Gastroesophageal sphincter (tissue), 4 donors: Measurements from ENCODE around the gene SELENOS. TPM values are rescaled to one million over a fixed set of nuclear protein-coding genes. Genes with fewer than 3 reads are reported as not detected.

Experiments
- ATAC-seq: fragments of 150-250 bp; one replicate; pipeline ENCODE4 v1.9.1; 2016; ENCODE audit warnings: mild to moderate bottlenecking, moderate library complexity
- H3K27ac ChIP-seq, 4 donors: fragments of 200-600 bp; sonication (generic) in 3 of 4; 1 replicate in 3 of 4; 2 replicates in 1 of 4; pipeline ENCODE4 v1.5.1; 2016 to 2019
- H3K27me3 ChIP-seq: fragments of 200-600 bp; sonication (generic); one replicate; pipeline ENCODE4 v1.5.1; 2019
- H3K36me3 ChIP-seq, 2 donors: fragments of 200-600 bp; sonication (generic); one replicate each; pipeline ENCODE4 v1.5.1; 2019; ENCODE audit warnings: control low read depth in 1 of 2
- H3K4me1 ChIP-seq, 3 donors: fragments of 200-600 bp; sonication (generic); 1 replicate in 2 of 3; 2 replicates in 1 of 3; pipeline ENCODE4 v1.5.1; 2016 to 2019; ENCODE audit warnings: control low read depth in 2 of 3
- H3K4me3 ChIP-seq, 2 donors: fragments of 200-600 bp; sonication (generic); one replicate each; pipeline ENCODE4 v1.5.1; 2019; ENCODE audit warnings: mild to moderate bottlenecking in 1 of 2, moderate library complexity in 1 of 2
- H3K9me3 ChIP-seq, 3 donors: fragments of 200-600 bp; sonication (generic); one replicate each; pipeline ENCODE4 v1.5.1; 2017 to 2019; ENCODE audit warnings: control low read depth in 2 of 3
- EP300 ChIP-seq: sonication (generic); formaldehyde crosslinking; IDR thresholded peaks from one replicate; pipeline ENCODE4 v1.6.1; 2017; ENCODE audit warnings: antibody characterized with exemption, mild to moderate bottlenecking
- POLR2A ChIP-seq, 2 donors: fragments of 450-650 bp; IDR thresholded peaks; one replicate each; pipeline ENCODE4 v1.6.1; 2017; ENCODE audit warnings: antibody characterized with exemption in 2 of 2, mild to moderate bottlenecking in 2 of 2, moderate library complexity in 1 of 2
- POLR2AphosphoS5 ChIP-seq: sonication (generic); formaldehyde crosslinking; IDR thresholded peaks from one replicate; pipeline ENCODE4 v1.6.1; 2017; ENCODE audit warnings: antibody characterized with exemption
- WGBS, 2 donors: methylation state at CpG; one replicate each; pipeline ENCODE4 v1.1.5; 2018; ENCODE audit warnings: low coverage in 1 of 2; 5-methylcytosine and 5-hydroxymethylcytosine counted together
- total RNA-seq, 4 donors: library from RNA; depleted of rRNA; stranded (reverse); fragments of >200 nt; gene quantifications; one replicate each; pipeline ENCODE4 v1.1.0, GENCODE V29; 2016
- TF ChIP-seq, protein P1 (sequence below), 4 experiments: fragments of 200-600 bp in 2 of 4; fragments of 450-650 bp in 2 of 4; sonication (generic) in 1 of 4; IDR thresholded peaks; one replicate each; pipeline ENCODE4 v1.5.1; 2017 to 2019; ENCODE audit warnings: antibody characterized with exemption in 4 of 4, mild to moderate bottlenecking in 2 of 4, moderate library complexity in 2 of 4

Gene SELENOS
- total RNA-seq, 4 donors from 2014 or later: 56.1 to 75.5 (median 64.5) TPM

DNA sequence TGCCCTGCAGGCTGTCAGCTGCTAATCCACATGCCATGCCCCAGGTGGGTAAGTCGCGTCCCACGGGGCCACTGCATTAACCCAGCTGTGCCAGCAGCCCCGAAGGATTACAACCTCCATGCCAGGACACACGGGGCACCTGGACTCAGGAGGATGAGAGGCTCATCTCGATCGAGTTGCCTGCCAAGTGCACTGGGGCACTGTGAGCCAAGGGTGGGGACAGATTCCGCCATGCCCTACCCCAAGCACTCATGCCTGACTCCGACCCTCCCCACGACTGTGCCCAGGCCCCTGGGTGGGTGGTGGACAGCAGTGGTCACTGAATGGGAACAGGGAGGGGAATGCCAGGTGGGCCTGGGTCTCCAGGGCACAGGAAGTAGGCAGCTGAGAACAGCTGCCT, 38.5 kb upstream of the SELENOS start:
- Histone ChIP-seq H3K27ac (no peak overlapping the region), H3K4me3 (no peak overlapping the region), H3K36me3 (no peaks in the 10 kb centered on the region), H3K4me1 (no peaks in the 10 kb centered on the region), H3K9me3 (no peaks in the 10 kb centered on the region), H3K27me3 (peaks cover 14% of the 10 kb centered on the region)
- no peak for ATAC-seq
- TF ChIP-seq POLR2A (IDR thresholded peaks at IDR 0.05): no peak
- no peak for TF ChIP-seq EP300
- no peak for TF ChIP-seq POLR2AphosphoS5
- TF ChIP-seq, protein P1, sequence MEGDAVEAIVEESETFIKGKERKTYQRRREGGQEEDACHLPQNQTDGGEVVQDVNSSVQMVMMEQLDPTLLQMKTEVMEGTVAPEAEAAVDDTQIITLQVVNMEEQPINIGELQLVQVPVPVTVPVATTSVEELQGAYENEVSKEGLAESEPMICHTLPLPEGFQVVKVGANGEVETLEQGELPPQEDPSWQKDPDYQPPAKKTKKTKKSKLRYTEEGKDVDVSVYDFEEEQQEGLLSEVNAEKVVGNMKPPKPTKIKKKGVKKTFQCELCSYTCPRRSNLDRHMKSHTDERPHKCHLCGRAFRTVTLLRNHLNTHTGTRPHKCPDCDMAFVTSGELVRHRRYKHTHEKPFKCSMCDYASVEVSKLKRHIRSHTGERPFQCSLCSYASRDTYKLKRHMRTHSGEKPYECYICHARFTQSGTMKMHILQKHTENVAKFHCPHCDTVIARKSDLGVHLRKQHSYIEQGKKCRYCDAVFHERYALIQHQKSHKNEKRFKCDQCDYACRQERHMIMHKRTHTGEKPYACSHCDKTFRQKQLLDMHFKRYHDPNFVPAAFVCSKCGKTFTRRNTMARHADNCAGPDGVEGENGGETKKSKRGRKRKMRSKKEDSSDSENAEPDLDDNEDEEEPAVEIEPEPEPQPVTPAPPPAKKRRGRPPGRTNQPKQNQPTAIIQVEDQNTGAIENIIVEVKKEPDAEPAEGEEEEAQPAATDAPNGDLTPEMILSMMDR (IDR thresholded peaks at IDR 0.05): no peak
- no CpG with 5 or more reads among the region's 10 CpGs for WGBS, 2 donors

DNA sequence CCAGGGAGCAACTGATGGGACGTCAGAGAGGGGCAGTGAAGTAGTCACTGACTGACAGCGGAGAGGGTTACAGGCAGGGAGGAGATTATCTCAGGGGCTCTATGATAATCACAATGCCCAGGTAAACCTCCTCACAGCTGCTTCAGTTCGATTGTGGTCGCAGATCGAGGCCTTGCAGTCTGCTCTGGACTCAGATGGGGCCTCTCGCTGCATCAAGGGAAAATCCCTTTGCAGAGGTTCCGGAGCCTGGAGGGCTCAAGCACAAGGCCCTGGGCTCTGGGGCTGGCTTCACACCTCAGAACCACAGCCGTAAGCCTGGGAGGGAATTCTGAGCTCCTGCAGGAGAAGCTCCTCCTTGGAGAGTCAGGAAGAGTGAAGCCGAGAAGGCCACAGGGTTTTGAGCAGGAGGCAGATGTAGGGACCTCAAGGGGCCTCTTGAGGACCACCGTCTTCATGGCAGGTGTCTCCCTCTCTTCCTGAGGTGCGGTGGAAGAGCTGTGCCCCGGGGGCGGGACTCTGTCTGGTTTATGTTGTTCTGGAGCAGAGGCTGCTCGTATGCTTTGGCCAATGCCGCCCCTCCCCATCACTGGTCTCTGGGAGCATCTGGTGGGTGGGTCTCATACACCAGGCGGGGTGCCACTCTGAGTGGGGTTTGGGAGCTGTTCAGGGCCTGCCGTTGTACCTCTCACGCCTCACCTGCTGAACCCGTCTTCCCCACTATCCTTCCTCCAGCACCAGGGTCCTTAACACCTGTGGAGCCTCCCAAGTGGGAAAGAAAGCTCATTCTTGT, 37.2 kb upstream of the SELENOS start:
- Histone ChIP-seq H3K27ac (no peak overlapping the region), H3K4me1 (no peaks in the 10 kb centered on the region), H3K4me3 (no peak overlapping the region), H3K36me3 (no peaks in the 10 kb centered on the region), H3K27me3 (peaks cover 8% of the 10 kb centered on the region), H3K9me3 (no peaks in the 10 kb centered on the region)
- ATAC-seq: no peak
- TF ChIP-seq EP300: no peak
- 77 to 97% methylated on average over 6 to 9 of the region's 19 CpGs for WGBS, 2 donors

DNA sequence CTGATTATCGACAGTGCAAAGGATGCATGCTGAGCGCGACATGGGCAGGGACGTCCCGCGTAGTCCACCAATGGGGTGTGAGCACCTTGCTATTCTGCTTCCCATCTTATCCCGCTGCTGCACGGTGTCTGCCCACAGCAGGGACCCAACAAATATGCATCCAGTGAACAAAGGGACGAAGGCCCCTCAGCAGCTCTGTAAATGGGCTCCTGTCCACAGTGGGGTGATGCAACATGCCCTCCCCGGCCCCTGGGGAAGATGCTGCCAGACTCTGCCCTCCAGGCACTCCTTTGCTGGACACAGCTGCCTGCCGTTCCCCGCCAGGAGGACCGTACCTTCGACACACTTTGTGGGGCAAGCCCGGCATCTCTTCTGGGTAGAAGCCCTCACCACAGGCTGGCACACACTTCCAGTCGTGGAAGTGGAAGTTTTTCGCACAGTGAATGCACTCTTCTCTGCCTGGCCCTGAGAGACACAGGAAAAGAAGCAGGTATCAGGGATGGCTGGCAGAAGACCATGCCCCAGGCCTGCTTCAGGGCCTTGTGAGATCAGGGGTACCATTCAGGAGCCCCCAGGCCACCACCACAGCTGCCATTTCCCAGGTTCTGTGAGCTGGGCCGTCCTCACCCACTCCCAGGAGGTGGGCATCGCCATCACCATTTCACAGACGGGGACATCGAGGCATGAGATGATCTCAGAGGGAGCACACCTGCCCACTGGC, 35.9 kb upstream of the SELENOS start:
- 50% methylated on average over 2 of the region's 21 CpGs; no CpG with 5 or more reads in 1 of the 2 donors for WGBS, 2 donors
- H3K4me3 ChIP-seq: no peak overlapping the region
- H3K9me3 ChIP-seq: no peaks in the 10 kb centered on the region
- peaks cover 20% of the 10 kb centered on the region for H3K27me3 ChIP-seq
- no peaks in the 10 kb centered on the region for H3K36me3 ChIP-seq
- no peak for TF ChIP-seq EP300
- no peak for TF ChIP-seq POLR2A (IDR thresholded peaks at IDR 0.05)
- H3K4me1 ChIP-seq: no peaks in the 10 kb centered on the region
- no peak overlapping the region for H3K27ac ChIP-seq
- ATAC-seq: no peak

DNA sequence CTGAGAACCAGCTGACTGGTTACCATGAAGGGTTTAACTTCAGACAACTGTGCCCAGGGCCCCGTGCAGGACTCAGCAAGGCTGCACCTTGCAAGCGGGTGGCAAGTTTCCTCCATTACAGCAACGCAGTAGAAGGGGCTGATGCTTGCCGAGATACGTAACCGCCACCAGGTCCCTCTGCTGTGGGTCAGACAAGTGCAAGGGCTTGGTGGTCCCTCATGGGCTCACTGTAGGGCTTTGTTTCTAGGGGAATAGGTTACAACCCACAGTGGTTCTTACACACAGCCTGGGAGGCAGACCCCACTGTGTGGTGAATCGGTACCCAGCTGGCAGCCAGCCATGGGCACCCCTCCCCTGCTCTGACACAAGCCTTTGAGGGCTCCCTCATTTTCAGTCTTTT, 33.2 kb upstream of the SELENOS start:
- Histone ChIP-seq H3K4me1 (no peaks in the 10 kb centered on the region), H3K27me3 (peaks cover 31% of the 10 kb centered on the region), H3K36me3 (no peaks in the 10 kb centered on the region), H3K4me3 (no peak overlapping the region), H3K9me3 (no peaks in the 10 kb centered on the region), H3K27ac (no peak overlapping the region)
- no peak for ATAC-seq
- TF ChIP-seq POLR2A (IDR thresholded peaks at IDR 0.05) (no peak), POLR2AphosphoS5 (no peak), EP300 (no peak)
- TF ChIP-seq, protein P1 (IDR thresholded peaks at IDR 0.05): no peak
- WGBS, 2 donors: 50% methylated on average over 1 of the region's 7 CpGs; no CpG with 5 or more reads in 1 of the 2 donors

DNA sequence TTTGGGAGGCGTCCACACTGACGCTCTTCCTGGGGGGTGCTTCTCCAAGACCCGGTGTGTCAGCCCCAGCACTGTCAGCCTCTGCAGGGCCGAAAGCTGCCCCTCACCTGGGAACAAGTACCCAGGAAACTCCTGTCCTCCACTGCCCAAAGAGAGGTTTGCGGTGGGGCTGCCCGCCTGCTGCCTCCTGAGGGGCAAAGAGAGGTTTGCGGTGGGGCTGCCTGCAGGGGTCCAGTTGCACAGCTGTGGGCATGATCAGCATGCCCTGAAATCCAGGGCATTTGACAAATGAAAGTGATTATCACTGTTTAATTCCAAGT, 32.8 kb upstream of the SELENOS start:
- no peak for ATAC-seq
- Histone ChIP-seq H3K27me3 (peaks cover 31% of the 10 kb centered on the region), H3K4me3 (no peak overlapping the region), H3K36me3 (no peaks in the 10 kb centered on the region), H3K27ac (no peak overlapping the region), H3K9me3 (no peaks in the 10 kb centered on the region), H3K4me1 (no peaks in the 10 kb centered on the region)
- TF ChIP-seq EP300 (no peak), POLR2A (IDR thresholded peaks at IDR 0.05) (no peak), POLR2AphosphoS5 (no peak)
- TF ChIP-seq, protein P1 (IDR thresholded peaks at IDR 0.05): no peak
- no CpG with 5 or more reads among the region's 7 CpGs for WGBS, 2 donors
